ENCODE data around the gene STAG2.

Gene STAG2

DNA sequence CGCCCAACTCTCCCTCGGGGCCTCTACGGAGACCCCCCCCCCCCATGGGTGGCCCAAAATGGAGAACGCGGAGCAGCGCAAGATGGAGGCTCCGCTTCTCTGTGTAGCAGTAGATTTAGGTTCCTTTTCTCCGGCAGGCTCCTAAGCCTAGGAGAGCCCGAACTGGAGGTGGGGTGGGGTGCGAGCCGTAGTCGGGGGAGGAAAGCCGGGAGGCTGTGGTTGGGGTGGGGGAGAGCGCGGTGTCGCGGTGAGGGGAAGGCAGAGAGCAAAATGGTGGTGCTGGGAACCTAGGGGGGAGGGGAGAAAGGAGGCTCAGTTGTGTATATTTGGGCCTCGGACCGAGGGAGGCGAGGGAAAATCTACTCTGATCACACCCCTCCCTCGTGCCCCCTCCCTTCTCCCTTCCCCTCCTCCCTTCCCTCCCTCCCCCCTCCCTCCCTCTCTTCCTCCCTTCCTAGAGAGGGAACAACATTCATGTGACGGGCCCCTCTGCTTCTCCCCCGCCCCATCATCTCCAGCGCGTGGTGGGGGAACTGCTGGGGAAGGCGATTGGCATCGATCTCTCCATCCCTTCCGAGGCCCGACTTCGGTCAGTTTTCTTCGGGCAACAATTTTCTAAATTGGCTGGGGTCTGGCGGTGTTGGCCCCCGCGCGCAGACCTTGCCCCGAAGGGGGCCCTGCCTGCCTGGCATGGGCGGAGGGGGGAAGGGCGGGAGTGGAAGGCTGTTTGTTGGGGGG, at the start of gene STAG2:
STAG2 (plus strand) TSS at position 439 of the 738 bp plus-strand sequence. CDS start 60,922 bp downstream, outside the sequence.
- in situ Hi-C loops (cut with HindIII; ENCODE audit: low sequenced_read_pairs), result no loop called here
- H3K4me3 ChIP-seq (ENCODE audit: low read depth, low read length), result peak within 1 kb of the TSS; percentile 80
- DNase-seq (ENCODE audit: low read depth), result peak; percentile 73
- TF ChIP-seq, protein P1, sequence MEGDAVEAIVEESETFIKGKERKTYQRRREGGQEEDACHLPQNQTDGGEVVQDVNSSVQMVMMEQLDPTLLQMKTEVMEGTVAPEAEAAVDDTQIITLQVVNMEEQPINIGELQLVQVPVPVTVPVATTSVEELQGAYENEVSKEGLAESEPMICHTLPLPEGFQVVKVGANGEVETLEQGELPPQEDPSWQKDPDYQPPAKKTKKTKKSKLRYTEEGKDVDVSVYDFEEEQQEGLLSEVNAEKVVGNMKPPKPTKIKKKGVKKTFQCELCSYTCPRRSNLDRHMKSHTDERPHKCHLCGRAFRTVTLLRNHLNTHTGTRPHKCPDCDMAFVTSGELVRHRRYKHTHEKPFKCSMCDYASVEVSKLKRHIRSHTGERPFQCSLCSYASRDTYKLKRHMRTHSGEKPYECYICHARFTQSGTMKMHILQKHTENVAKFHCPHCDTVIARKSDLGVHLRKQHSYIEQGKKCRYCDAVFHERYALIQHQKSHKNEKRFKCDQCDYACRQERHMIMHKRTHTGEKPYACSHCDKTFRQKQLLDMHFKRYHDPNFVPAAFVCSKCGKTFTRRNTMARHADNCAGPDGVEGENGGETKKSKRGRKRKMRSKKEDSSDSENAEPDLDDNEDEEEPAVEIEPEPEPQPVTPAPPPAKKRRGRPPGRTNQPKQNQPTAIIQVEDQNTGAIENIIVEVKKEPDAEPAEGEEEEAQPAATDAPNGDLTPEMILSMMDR (IDR thresholded peaks at IDR 0.05; ENCODE audit: low read depth, low read length, missing control alignments), result no peak

DNA sequence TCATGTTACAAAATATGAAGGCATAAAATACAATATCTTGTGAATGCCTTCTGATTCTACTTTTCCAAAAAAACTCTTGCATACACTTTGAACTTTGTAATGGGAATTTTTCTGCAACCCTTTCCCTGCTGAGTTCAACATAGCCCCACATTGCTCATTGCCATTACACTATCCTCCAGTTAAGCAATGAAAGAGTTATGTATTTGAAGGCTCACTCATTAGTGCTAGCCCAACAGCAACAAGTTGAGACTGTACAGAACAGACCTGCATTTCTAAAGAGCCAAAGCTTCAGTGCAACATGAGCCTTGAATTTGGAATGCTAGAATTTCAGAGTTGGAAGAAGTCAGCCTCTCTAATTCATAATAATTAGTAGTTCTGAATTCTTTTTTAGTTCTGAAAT, 44.4 kb upstream of the STAG2 start:
- DNase-seq (ENCODE audit: low read depth), result no peak
- TF ChIP-seq, protein P1 (IDR thresholded peaks at IDR 0.05; ENCODE audit: low read depth, low read length, missing control alignments), result no peak
- in situ Hi-C loops (cut with HindIII; ENCODE audit: low sequenced_read_pairs), result no loop called here
- no peak overlapping the region for H3K4me3 ChIP-seq (ENCODE audit: low read depth, low read length)

GRCh38 chrX:123918106-123918721, 43.3 kb upstream of the STAG2 start:
- H3K4me3 ChIP-seq (ENCODE audit: low read depth, low read length), result no peak overlapping the region
- TF ChIP-seq, protein P1 (IDR thresholded peaks at IDR 0.05; ENCODE audit: low read depth, low read length, missing control alignments), result no peak
- no peak for DNase-seq (ENCODE audit: low read depth)
- in situ Hi-C loops (cut with HindIII; ENCODE audit: low sequenced_read_pairs), result no loop called here

- TF ChIP-seq, protein P1 (IDR thresholded peaks at IDR 0.05; ENCODE audit: low read depth, low read length, missing control alignments), result no peak
- in situ Hi-C loops (cut with HindIII; ENCODE audit: low sequenced_read_pairs), result no loop called here
- DNase-seq (ENCODE audit: low read depth), result peak; percentile 80
- H3K4me3 ChIP-seq (ENCODE audit: low read depth, low read length), result no peak overlapping the region
Observed at GRCh38 chrX:123920105-123920785, 41.3 kb upstream of the STAG2 start.

DNA sequence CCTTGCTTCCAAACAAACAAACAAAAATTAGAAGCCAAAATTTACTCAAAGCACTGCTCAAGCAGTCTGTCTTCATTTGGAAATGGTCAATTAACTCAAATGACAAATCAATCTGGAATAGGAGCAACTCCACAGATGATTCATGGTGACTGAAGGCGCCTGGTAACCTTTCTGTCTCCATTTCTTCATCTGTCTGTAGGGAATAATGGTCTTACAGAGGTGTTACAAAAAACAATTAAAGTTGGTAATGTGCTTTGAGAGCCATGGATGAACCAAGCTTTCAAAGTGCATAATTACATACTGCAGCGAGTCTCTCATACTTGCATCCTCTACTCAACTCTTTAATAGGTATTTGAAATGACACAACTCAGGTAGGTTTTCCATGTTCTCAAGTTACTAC, 38.3 kb upstream of the STAG2 start:
- in situ Hi-C loops (cut with HindIII; ENCODE audit: low sequenced_read_pairs), result no loop called here
- H3K4me3 ChIP-seq (ENCODE audit: low read depth, low read length), result no peak overlapping the region
- DNase-seq (ENCODE audit: low read depth), result no peak
- TF ChIP-seq, protein P1 (IDR thresholded peaks at IDR 0.05; ENCODE audit: low read depth, low read length, missing control alignments), result no peak

- peak; percentile 31 for DNase-seq (ENCODE audit: low read depth)
- in situ Hi-C loops (cut with HindIII; ENCODE audit: low sequenced_read_pairs), result no loop called here
- TF ChIP-seq, protein P1 (IDR thresholded peaks at IDR 0.05; ENCODE audit: low read depth, low read length, missing control alignments), result no peak
Observed at GRCh38 chrX:123924186-123924585, 37.3 kb upstream of the STAG2 start.

More at GRCh38 chrX:123924186-123924585, 37.3 kb upstream of the STAG2 start:
- no peak overlapping the region for H3K4me3 ChIP-seq (ENCODE audit: low read depth, low read length)

Measured in astrocyte of the cerebellum (primary cell).